ENCODE measurements around the gene HLF. TPM values are rescaled to one million over a fixed set of nuclear protein-coding genes. Genes with fewer than 3 reads are reported as not detected.

Gene HLF
- total and polyA plus RNA-seq, 2 donors (not counting 3 experiments of a cell fraction or from before 2014, with no cell fraction given): not detected

- BruUV-seq (replicated peaks): no TSS peak
- Histone ChIP-seq H3K4me1 (ENCODE audit: control insufficient read depth, extremely low read depth, insufficient read depth, low read length) (no peaks in the 10 kb centered on the region), H4K20me1 (replicated peaks; ENCODE audit: control insufficient read depth, extremely low read depth, insufficient read depth, low read length) (no peaks in the 10 kb centered on the region), H3K4me2 (ENCODE audit: insufficient read depth, low read length) (no peak overlapping the region), H3K4me3 (replicated peaks in 1 of 3; ENCODE audit: insufficient read depth in 1 of 3, low read depth in 1 of 3, low read length in 3 of 3) (no peak overlapping the region), H3K27ac (ENCODE audit: insufficient read depth, low read depth, low read length) (no peak overlapping the region), H3K9ac (replicated peaks; ENCODE audit: extremely low read depth, insufficient read depth, low read length) (no peak overlapping the region), H3K27me3 (ENCODE audit: control insufficient read depth in 2 of 2, insufficient read depth in 2 of 2, low read length in 2 of 2) (peaks cover 0 to 3% of the 10 kb centered on the region in 2 experiments), H3K79me2 (ENCODE audit: control insufficient read depth, insufficient read depth, low read length) (no peaks in the 10 kb centered on the region), H3K9me1 (replicated peaks; ENCODE audit: control insufficient read depth, extremely low read depth, insufficient read depth, low read length) (no peaks in the 10 kb centered on the region), H3K9me3 (replicated peaks; ENCODE audit: control insufficient read depth, insufficient read depth, low read length) (no peaks in the 10 kb centered on the region), H2AFZ (ENCODE audit: low read depth, low read length) (no peak overlapping the region), H3K36me3 (ENCODE audit: control insufficient read depth in 2 of 2, extremely low read depth in 1 of 2, insufficient read depth in 2 of 2, low read length in 2 of 2) (no peaks in the 10 kb centered on the region)
- intact Hi-C loops (cut with micrococcal nuclease) (no loop called here), dilution Hi-C loops (cut with MboI; ENCODE audit: extremely low pct_ligation_motif_present, low sequenced_read_pairs) (no loop called here)
- DNase-seq (ENCODE audit: low read depth, low spot score) (no peak), FAIRE-seq (no peak)
- ChIA-PET POLR2A (no interaction called here), CTCF (no interaction called here)
- TF ChIP-seq POLR2AphosphoS5 (IDR thresholded peaks at IDR 0.05; ENCODE audit: insufficient read depth, low read depth, low read length) (no peak), GATA2 (IDR thresholded peaks at IDR 0.05; ENCODE audit: insufficient read depth, insufficient read length, low read depth, low read length) (no peak), POLR2A (IDR thresholded peaks at IDR 0.05; ENCODE audit: low read depth, low read length) (no peak), MYC (IDR thresholded peaks at IDR 0.05; ENCODE audit: low read depth, low read length) (no peak), JUN (IDR thresholded peaks at IDR 0.05; ENCODE audit: borderline replicate concordance, insufficient read depth, insufficient read length, low read depth) (no peak), FOS (IDR thresholded peaks at IDR 0.05; ENCODE audit: borderline replicate concordance, insufficient read depth, low read length) (no peak), EZH2 (IDR thresholded peaks at IDR 0.05; ENCODE audit: borderline replicate concordance, low read depth, low read length, severe bottlenecking) (no peak), MAX (IDR thresholded peaks at IDR 0.05; ENCODE audit: insufficient read depth, insufficient read length) (no peak)
Observed at GRCh38 chr17:55302407-55302787, 37.6 kb downstream of the HLF start.

GRCh38 chr17:55303008-55303493, 38.3 kb downstream of the HLF start:
- Histone ChIP-seq H3K36me3 (ENCODE audit: control insufficient read depth in 2 of 2, extremely low read depth in 1 of 2, insufficient read depth in 2 of 2, low read length in 2 of 2) (no peaks in the 10 kb centered on the region), H3K9me1 (replicated peaks; ENCODE audit: control insufficient read depth, extremely low read depth, insufficient read depth, low read length) (no peaks in the 10 kb centered on the region), H3K9ac (replicated peaks; ENCODE audit: extremely low read depth, insufficient read depth, low read length) (no peak overlapping the region), H3K4me3 (replicated peaks in 1 of 3; ENCODE audit: insufficient read depth in 1 of 3, low read depth in 1 of 3, low read length in 3 of 3) (no peak overlapping the region), H4K20me1 (replicated peaks; ENCODE audit: control insufficient read depth, extremely low read depth, insufficient read depth, low read length) (no peaks in the 10 kb centered on the region), H3K4me1 (ENCODE audit: control insufficient read depth, extremely low read depth, insufficient read depth, low read length) (no peaks in the 10 kb centered on the region), H3K9me3 (replicated peaks; ENCODE audit: control insufficient read depth, insufficient read depth, low read length) (no peaks in the 10 kb centered on the region), H2AFZ (ENCODE audit: low read depth, low read length) (no peak overlapping the region), H3K79me2 (ENCODE audit: control insufficient read depth, insufficient read depth, low read length) (no peaks in the 10 kb centered on the region), H3K4me2 (ENCODE audit: insufficient read depth, low read length) (no peak overlapping the region), H3K27ac (ENCODE audit: insufficient read depth, low read depth, low read length) (no peak overlapping the region), H3K27me3 (ENCODE audit: control insufficient read depth in 2 of 2, insufficient read depth in 2 of 2, low read length in 2 of 2) (peaks cover 0 to 3% of the 10 kb centered on the region in 2 experiments)
- intact Hi-C loops (cut with micrococcal nuclease): no loop called here
- ChIA-PET POLR2A (no interaction called here), CTCF (interaction anchor here (0.8 to 1.4 kb wide), 5 partner anchors 9 to 297 kb away, joined by 3 to 4 read pairs (median 3); no protein-coding TSS in a partner anchor)
- FAIRE-seq (no peak), DNase-seq (ENCODE audit: low read depth, low spot score) (no peak)
- BruUV-seq (replicated peaks): no TSS peak
- TF ChIP-seq GATA2 (IDR thresholded peaks at IDR 0.05; ENCODE audit: insufficient read depth, insufficient read length, low read depth, low read length): no peak
- no peak for TF ChIP-seq POLR2AphosphoS5 (IDR thresholded peaks at IDR 0.05; ENCODE audit: insufficient read depth, low read depth, low read length)
- dilution Hi-C loops (cut with MboI; ENCODE audit: extremely low pct_ligation_motif_present, low sequenced_read_pairs): no loop called here

Data from endothelial cell of umbilical vein (primary cell).